GM21526 (cell line): ENCODE data around the gene TBL1Y.
"Not testable (repeated sequence)": the region's sequence is repeated elsewhere in the genome, so short reads cannot be mapped to it uniquely, and the experiment has no call there.

ENCODE experiments used
- ATAC-seq: cut with Tn5 transposase; IDR thresholded peaks from one replicate; pipeline ENCODE4 v1.9.1; 2021; ENCODE audit warnings: moderate library complexity; ENCODE audit not compliant: unreplicated experiment, low FRiP score

The TBL1Y gene

DNA sequence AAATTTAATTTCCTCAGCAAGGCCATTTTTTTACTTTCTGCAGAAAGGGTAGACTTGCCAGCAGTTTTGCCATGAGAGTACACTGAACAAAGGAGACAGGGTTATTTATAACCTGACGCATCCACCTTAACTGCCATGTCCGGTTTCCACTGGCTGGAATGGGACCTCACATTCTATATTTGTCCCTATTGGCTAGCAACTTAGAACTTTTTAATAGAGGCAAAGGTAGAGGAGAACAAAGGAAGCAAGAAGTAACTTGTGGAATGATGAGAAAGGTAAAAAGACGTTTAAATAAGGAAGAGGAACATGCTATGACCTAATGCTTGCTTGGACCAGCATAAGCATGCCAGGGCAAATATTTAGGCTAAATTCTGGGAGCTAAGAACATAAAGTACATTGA is 142.0 kb downstream of the TBL1Y start:
- ATAC-seq: not testable (repeated sequence)

DNA sequence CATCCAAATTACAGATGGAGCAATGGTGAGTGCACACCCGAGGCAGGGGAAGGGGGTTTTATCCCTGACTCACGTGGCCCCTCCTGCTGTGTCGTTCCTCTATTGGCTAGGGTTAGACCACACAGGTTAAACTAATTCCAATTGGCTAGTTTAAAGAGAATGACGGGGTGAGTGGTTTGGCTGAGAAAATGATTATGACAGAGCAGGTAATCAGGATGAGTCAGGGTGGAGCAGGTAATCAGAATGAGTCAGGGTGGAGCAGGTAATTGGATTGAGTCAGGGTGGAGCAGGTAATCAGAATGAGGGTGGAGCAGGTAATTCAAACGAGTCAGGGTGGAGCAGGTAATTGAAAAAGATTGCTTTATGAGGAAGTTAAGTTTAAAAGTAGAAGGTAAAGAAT is 146.4 kb downstream of the TBL1Y start:
- no peak for ATAC-seq

GRCh38 chrY:7078725-7079124 is 168.2 kb downstream of the TBL1Y start:
- no peak for ATAC-seq

- not testable (repeated sequence) for ATAC-seq
These were observed 170.1 kb downstream of the TBL1Y start for GRCh38 chrY:7080548-7080947.

DNA sequence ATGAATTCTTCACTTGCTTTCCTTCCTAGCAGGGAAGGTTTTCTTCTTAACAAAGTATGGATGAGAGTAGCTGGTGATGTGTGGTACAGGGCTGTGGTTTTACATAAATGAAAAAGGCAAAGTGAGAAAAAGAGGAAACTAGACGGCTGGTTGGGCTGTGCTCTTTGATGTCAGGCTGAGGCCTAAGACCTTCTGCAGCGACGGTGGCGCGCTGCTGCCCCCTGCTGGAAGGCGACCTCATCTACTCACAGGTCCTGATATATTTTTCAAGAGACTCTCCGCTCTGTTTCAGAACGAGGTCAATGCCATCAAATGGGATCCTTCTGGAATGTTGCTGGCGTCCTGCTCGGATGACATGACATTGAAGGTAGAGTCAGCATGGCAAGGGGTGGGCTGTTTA is 175.1 kb downstream of the TBL1Y start:
- ATAC-seq: no peak

DNA sequence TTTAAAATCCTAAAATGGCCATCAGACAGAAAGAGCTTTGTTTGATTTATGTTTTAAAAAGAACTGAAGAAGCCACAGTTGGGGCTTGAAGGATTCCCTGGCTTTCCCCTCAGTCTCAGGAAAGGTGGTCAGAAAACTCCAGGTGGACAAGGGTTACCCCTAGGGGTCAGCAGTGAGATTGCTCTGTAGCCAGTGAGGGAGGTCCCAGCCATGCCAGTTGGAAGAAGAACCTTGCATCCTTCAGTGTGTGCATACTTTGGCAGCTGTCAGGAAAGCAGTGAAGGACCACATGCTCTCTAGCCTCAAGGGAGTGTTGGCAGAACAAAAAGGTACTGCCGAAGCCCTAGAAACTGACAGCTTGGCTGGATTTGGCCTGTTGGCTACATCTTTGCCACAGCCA is 182.3 kb downstream of the TBL1Y start:
- ATAC-seq: no peak

DNA sequence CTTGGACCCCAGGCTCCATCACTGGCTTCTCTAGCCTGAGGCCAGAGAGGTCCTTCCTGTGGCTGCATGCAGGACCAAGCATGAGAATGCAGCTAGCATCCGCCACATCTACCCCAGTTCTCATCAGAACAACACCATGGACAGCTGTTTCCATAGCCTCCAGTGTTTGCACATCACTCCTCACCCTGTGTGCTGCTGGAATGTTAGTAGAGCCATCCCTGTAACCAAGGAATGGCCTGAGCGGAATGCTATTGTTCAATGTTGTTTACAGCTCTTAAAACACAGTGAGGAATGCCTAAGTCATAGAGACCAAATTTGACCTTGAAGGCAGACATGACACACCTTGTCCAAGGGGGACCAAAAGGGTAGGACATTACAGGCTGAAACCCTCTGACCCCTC is 183.9 kb downstream of the TBL1Y start:
- ATAC-seq: no peak

DNA sequence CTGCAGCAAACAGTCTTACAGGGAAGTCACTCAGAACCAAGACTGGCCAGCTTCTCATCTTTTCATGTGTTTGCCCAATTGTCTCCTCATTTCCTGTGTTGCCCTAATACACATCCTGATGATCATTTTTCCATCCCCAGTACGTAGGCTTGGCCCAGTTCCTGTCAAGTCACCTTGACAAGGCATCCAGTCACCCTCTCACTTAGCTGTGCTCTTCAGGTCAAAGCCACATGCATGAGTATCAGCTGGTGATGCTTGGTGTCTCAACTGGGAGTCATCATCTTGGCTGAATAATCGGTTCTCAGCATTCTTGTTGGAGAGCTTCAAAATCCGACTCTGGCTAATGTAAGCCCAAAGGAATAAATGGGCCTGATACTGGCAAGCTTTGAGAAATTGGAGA is 186.5 kb downstream of the TBL1Y start:
- no peak for ATAC-seq

DNA sequence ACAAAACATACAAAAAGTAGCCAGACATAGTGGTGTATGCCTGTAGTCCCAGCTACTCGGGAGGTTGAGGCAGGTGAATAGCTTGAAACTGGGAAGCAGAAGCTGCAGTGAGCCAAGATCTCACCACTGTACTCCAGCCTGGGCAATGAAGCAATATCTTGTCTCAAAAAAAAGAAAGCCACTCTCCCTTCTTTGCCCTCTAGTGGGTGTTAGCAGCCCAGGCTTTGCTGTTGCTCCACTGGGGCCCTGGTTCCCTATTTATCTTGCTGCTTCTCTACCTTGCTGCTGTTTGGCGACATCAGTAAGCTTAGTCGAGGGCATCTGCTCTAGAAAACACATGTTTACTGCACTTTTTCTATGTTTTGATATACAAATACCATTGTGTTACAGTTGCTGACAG is 189.2 kb downstream of the TBL1Y start:
- ATAC-seq: no peak

- ATAC-seq: no peak
These were observed 192.2 kb downstream of the TBL1Y start for GRCh38 chrY:7102680-7103079.

GRCh38 chrY:7107179-7107578 is 196.7 kb downstream of the TBL1Y start:
- ATAC-seq: no peak

DNA sequence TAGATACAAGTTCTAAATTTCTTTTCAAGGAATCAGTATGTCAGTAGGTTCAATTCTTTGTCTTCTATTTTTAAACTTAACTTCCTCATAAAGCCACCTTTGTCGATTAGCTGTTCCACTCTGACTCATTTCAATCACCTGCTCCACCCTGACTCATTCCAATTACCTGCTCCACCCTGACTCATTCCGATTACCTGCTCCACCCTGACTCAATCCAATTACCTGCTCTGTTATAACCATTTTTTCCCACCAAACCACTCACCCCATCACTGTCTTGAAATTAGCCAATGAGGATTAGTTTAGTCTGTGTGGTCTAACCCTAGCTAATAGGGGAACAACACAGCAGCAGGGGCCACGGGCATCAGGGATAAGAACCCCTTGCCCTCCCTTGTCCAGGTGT is 199.6 kb downstream of the TBL1Y start:
- ATAC-seq: no peak

- no peak for ATAC-seq
These were observed 205.4 kb downstream of the TBL1Y start for GRCh38 chrY:7115871-7116270.

GRCh38 chrY:7122202-7122601 is 211.7 kb downstream of the TBL1Y start:
- no peak for ATAC-seq

- no peak for ATAC-seq
These were observed 214.9 kb downstream of the TBL1Y start for GRCh38 chrY:7125136-7126056.

DNA sequence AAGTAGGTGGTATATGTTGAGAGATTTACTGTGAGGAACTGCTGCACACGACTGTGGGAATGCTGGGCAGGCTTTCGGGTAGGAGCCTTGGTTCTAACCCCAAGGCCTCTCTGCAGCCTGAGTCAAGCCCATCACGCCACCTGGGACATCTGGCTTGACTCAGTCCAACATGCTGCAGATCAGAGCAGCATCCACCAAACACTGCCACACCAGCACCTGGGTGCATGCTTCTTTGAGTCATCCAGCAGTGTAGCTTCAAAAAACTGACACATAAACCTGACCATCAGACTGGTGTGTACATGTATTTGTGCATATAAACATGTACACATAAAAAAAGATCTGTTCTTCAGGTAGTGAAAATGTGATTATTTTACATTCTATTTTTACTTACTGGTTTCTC is 217.7 kb downstream of the TBL1Y start:
- ATAC-seq: no peak
